GM13977 (cell line): ENCODE measurements around the gene YKT6.

Experiments
- DNase-seq: peaks from one replicate; pipeline ENCODE4 v3.0.0; 2012; ENCODE audit warnings: low spot score
- in situ Hi-C: fragments of 300-500 bp; cut with MboI; formaldehyde crosslinking; loops from one replicate; pipeline ENCODE4 v1.12.0; 2022; ENCODE audit warnings: low sequenced_read_pairs, low pct_unique_long_range_greater_than_20kb, mixed read lengths, inconsistent platforms; ENCODE audit not compliant: unreplicated experiment
- TF ChIP-seq, protein P1 (sequence below): IDR thresholded peaks from 2 replicates; pipeline ENCODE4 v1.5.1; 2012; ENCODE audit warnings: mild to moderate bottlenecking, control low read depth; ENCODE audit not compliant: insufficient read depth; ENCODE audit errors: extremely low read depth, missing control alignments

Gene YKT6

DNA sequence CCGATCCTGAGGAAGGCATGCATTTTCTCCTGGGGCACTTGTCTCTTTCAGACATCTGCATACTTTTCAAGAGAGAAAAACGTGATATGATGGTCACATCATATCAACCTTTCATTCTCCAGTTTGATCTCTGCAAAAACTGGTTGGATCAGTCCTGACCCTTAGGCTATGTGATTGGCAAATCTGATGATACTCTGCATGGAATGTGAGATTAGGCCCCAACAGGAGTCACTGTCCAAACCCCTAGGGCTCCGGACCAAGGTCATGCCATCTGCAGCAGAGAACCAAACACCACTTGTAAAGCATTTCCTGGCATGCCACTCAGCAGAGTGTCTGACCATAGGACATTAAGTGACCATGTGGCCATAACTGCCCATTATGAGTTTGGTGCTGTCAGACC lies 20.1 kb upstream of the YKT6 start:
- in situ Hi-C loops = no loop called here
- TF ChIP-seq, protein P1, sequence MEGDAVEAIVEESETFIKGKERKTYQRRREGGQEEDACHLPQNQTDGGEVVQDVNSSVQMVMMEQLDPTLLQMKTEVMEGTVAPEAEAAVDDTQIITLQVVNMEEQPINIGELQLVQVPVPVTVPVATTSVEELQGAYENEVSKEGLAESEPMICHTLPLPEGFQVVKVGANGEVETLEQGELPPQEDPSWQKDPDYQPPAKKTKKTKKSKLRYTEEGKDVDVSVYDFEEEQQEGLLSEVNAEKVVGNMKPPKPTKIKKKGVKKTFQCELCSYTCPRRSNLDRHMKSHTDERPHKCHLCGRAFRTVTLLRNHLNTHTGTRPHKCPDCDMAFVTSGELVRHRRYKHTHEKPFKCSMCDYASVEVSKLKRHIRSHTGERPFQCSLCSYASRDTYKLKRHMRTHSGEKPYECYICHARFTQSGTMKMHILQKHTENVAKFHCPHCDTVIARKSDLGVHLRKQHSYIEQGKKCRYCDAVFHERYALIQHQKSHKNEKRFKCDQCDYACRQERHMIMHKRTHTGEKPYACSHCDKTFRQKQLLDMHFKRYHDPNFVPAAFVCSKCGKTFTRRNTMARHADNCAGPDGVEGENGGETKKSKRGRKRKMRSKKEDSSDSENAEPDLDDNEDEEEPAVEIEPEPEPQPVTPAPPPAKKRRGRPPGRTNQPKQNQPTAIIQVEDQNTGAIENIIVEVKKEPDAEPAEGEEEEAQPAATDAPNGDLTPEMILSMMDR = no peak
- DNase-seq = no peak

DNA sequence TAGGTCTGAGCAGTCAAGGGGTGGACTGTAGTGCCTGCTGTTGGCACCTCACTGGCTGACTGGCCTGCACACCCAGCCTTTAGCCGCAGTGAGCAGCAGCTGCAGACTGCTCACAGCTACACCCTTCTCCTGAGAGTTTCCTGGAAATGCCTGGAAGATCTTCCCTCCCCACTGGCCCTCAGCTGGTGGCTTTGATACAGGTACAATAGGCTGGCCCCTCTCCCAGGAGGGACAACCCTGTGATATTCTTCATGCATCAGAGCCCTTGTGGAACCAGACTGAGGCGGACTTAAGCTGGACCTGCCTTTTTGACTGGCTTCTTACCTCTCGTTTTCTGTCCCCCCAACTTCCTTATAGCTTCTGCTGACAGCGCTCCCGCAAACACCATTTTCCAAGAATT lies 18.0 kb upstream of the YKT6 start:
- DNase-seq = no peak
- TF ChIP-seq, protein P1 = no peak
- in situ Hi-C loops = no loop called here

DNA sequence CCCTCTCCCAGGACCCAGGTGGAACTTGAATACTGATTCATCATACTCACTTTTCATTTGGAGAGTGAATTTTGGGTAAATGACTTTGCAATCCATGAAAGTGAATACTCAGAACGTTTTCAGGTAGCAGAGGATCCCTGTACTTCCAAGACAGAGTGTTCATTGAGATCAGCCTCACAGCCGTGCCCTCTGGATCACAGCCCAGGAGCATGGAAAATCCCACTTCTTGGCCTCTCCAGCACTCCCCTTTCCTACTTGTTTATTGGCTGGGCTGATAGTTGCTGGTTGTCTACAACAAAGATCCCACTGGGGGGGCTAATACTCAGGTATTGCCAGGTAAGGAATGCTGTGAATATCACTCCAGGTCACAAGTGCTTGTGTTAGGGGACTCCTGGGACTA lies 17.4 kb upstream of the YKT6 start:
- in situ Hi-C loops = no loop called here
- TF ChIP-seq, protein P1 = no peak
- no peak for DNase-seq

DNA sequence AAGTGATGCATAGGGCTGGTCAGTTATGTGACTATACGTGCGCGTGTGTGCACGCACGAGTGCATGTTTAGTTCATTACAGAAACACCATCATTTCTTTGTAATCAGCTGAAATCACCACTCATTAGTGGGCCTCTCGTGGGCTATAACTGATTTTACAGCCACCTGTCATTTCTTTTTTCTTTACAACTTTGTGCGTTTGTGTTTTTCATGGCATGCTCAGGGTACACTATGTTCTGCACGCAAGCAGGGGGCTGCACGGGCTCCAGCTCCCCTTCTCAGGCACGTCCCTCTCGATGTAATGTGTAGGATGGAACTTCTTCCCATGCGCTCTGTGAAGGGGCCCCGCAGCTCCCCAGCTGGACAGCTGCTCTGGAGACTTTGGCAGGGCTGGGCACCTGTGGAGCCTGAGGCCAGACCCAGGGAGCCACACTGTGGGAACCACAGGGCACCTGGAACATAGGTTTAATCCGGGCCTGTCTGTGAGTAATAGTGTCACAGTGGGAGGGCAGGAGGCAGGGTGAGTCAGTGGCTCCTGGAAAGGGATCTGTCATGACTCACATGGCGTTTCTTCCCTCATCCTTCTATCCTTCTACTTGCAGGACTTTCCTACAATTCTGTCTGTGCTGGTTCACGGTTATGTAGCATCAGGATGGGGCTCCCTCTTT lies 16.4 kb upstream of the YKT6 start:
- in situ Hi-C loops = no loop called here
- DNase-seq = no peak
- TF ChIP-seq, protein P1 = no peak

DNA sequence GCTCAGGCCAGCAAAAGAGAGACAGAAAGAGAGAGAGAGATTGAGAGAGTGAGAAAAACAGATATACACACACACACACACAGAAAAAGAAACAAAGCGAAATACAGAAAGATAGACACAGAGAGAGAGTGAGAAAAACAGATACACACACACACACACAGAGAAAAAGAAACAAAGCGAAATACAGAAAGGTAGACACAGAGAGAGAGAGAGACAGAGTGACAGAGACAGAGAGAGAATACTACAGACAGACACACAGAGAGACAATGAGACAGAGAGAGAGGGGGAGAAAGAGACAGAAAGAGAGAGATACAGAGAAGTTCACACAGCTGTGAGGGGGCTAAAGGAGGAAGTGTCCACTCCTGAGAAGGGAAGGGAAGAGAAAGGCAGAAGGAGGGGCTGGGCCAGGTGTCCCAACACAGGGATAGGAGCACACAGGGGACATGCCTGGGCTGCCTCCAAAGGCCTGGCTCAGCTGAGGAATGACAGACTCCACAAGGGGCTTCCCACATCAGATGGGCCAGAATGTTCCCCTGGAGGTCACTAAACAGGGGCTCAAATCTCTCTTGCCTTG lies 15.8 kb upstream of the YKT6 start:
- no peak for DNase-seq
- in situ Hi-C loops = no loop called here
- TF ChIP-seq, protein P1 = no peak

DNA sequence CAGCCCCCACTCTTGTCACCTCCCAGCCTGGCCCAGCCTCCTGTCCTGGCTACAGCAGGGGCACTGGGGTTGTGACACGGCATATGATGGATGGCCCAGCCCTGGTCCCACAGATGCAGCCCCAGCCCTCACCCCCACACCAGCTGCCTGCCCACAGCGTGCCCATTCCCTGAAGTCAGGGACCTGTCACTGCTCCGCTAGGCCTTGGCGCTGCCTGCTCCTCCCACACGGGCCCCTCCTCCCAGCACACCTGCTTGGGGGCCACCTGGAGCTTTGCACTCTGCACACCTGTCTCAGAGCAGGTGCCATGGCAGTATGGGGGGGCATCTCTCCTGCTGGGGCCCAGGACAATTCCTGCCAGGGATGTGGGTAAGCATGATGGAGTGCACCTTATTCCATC lies 15.0 kb upstream of the YKT6 start:
- TF ChIP-seq, protein P1 = no peak
- no peak for DNase-seq
- in situ Hi-C loops = no loop called here
